ENCODE data around the gene C19orf67.

DNA sequence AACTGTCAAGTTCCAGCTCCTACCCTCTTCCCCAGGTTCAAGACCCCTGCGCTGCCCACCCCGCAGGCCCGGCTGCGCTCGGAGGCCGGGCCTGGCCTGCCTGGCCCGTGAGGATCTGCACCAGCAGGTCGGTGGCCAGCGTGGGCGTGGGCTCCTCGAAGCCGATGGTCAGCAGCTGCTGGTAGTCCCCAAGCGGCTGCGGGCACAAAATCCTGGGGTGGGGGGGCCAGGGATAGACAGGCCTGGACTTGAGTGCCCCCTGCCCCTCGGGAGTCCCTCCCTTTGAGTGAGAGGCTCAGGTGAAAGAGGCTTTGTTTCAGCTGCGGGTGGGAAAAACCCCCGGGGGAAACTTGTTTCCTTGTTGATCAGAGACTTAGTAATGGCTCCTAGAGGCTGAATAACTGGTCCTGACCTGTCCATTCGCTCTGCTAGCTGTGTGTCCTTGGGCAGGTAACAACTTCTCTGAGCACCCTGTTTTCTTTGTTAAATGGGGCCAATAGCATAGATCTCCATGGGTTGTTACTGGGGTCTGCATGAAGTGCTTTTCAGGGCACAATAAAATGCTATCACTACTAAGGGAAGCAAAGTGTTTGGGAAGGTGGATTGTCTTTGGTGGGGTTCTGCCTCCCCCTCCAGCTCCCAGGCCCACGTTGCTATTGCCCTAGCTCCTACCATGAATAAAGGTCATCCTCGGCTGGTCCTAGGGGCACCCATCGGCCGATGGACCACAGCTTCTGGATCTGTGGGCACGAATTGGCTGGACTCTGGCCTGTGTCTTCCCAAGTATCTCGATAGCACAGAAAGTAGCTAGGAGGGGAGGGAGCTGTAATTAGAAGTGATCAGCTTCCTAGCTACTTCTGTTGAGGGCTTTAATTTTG, 3.5 kb downstream of the C19orf67 start:
- TF ChIP-seq, protein P1, sequence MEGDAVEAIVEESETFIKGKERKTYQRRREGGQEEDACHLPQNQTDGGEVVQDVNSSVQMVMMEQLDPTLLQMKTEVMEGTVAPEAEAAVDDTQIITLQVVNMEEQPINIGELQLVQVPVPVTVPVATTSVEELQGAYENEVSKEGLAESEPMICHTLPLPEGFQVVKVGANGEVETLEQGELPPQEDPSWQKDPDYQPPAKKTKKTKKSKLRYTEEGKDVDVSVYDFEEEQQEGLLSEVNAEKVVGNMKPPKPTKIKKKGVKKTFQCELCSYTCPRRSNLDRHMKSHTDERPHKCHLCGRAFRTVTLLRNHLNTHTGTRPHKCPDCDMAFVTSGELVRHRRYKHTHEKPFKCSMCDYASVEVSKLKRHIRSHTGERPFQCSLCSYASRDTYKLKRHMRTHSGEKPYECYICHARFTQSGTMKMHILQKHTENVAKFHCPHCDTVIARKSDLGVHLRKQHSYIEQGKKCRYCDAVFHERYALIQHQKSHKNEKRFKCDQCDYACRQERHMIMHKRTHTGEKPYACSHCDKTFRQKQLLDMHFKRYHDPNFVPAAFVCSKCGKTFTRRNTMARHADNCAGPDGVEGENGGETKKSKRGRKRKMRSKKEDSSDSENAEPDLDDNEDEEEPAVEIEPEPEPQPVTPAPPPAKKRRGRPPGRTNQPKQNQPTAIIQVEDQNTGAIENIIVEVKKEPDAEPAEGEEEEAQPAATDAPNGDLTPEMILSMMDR (IDR thresholded peaks at IDR 0.05 in 2 of 3, conservative IDR thresholded peaks at IDR 0.05 in 1 of 3; ENCODE audit: borderline replicate concordance in 1 of 3, insufficient read depth in 1 of 3, low read depth in 2 of 3, low read length in 2 of 3): no peak
- no peak for TF ChIP-seq EZH2 (IDR thresholded peaks at IDR 0.05)
